ENCODE measurements around the gene TXNRD2. TPM values are rescaled to one million over a fixed set of nuclear protein-coding genes. Genes with fewer than 3 reads are reported as not detected.

TXNRD2 gene
- total RNA-seq, 1 donor from 2014 or later, result 23.0 TPM

DNA sequence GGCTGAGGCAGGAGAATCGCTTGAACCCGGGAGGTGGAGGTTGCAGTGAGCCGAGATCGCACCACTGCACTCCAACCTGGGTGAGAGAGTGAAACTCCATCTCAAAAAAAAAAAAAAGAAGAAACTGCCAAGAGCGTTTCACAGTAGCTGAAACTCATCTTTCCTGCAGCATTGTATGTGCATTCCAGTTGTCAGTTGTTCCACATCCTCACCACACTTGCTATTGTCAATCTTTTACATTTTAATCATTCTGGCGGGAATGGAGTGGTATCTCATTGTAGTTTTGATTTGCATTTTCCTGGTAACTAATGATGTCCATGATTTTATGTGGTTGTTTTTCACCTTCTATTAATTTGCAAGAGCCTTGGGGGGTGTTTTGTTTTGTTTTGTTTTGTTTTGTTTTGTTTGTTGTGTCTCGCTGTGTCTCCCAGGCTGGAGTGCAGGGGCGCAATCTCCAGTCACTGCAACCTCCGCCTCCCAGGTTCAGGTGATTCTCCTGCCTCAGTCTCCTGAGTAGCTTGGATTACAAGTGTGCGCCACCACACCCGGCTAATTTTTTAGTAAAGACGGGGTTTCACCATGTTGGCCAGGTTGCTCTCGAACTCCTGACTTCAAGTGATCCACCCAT is 78.9 kb downstream of the TXNRD2 start:
- H3K4me1 Mint-ChIP-seq (ENCODE audit: unreplicated experiment), result peaks cover 3% of the 10 kb centered on the region
- H3K27me3 Mint-ChIP-seq (ENCODE audit: unreplicated experiment), result no peaks in the 10 kb centered on the region
- DNase-seq (ENCODE audit: low spot score), result no peak
- H3K27ac Mint-ChIP-seq (ENCODE audit: unreplicated experiment), result no peak overlapping the region
- H3K4me3 Mint-ChIP-seq (ENCODE audit: unreplicated experiment), result no peak overlapping the region
- H3K9me3 Mint-ChIP-seq (ENCODE audit: unreplicated experiment), result no peaks in the 10 kb centered on the region
- TF ChIP-seq, protein P1, sequence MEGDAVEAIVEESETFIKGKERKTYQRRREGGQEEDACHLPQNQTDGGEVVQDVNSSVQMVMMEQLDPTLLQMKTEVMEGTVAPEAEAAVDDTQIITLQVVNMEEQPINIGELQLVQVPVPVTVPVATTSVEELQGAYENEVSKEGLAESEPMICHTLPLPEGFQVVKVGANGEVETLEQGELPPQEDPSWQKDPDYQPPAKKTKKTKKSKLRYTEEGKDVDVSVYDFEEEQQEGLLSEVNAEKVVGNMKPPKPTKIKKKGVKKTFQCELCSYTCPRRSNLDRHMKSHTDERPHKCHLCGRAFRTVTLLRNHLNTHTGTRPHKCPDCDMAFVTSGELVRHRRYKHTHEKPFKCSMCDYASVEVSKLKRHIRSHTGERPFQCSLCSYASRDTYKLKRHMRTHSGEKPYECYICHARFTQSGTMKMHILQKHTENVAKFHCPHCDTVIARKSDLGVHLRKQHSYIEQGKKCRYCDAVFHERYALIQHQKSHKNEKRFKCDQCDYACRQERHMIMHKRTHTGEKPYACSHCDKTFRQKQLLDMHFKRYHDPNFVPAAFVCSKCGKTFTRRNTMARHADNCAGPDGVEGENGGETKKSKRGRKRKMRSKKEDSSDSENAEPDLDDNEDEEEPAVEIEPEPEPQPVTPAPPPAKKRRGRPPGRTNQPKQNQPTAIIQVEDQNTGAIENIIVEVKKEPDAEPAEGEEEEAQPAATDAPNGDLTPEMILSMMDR (IDR thresholded peaks at IDR 0.05; ENCODE audit: unreplicated experiment), result no peak
- H3K36me3 Mint-ChIP-seq (ENCODE audit: low read depth, unreplicated experiment), result no peaks in the 10 kb centered on the region

DNA sequence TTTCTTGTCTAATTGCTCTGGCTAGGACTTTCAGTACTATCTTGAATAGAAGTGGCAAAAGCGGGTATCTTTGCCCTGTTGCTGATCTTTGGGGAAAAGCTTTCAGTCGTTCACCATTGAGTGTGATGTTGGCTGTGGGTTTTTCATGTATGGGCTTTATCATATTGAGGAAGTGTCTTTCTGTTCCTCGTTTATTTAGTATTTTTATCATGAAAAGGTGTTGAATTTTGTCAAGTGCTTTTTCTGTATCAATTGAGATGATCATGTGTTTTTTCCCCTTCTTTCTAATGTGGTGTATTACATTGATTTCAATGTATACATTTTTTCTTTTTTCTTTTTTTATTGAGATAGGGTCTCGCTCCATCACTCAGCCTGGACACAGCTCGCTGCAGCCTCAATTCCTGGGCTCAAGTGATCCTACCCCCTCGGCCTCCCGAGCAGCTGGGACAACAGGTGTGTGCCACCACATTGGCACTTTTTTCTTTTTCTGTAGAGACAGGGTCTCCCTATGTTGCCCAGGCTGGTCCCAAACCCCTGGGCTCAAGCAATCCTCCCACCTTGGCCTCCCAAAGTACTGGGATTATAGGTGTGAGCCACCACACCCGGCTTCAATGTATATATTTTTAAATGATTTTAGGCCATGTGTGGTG is 81.6 kb downstream of the TXNRD2 start:
- H3K27ac Mint-ChIP-seq (ENCODE audit: unreplicated experiment), result no peak overlapping the region
- no peaks in the 10 kb centered on the region for H3K36me3 Mint-ChIP-seq (ENCODE audit: low read depth, unreplicated experiment)
- peaks cover 5% of the 10 kb centered on the region for H3K4me1 Mint-ChIP-seq (ENCODE audit: unreplicated experiment)
- no peaks in the 10 kb centered on the region for H3K9me3 Mint-ChIP-seq (ENCODE audit: unreplicated experiment)
- H3K4me3 Mint-ChIP-seq (ENCODE audit: unreplicated experiment), result no peak overlapping the region
- TF ChIP-seq, protein P1 (IDR thresholded peaks at IDR 0.05; ENCODE audit: unreplicated experiment), result no peak
- DNase-seq (ENCODE audit: low spot score), result no peak
- H3K27me3 Mint-ChIP-seq (ENCODE audit: unreplicated experiment), result no peaks in the 10 kb centered on the region

DNA sequence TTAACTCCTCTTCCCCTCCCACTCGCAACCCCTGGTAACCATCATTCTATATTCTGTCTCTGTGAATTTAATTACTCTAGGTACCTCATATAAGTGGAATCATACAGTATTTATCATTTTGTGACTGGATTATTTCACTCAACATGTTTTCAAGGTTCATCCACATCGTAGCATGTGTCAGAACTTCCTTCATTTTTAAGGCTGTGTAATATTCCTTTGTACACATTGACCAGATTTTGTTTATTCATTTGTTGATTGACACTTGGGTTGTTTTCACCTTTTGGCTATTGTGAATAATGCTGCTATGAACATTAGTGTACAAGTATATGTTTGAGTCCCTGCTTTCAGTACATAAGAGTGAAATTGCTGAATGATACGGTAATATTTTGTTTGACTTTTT is 84.2 kb downstream of the TXNRD2 start:
- H3K9me3 Mint-ChIP-seq (ENCODE audit: unreplicated experiment), result no peaks in the 10 kb centered on the region
- peaks cover 7% of the 10 kb centered on the region for H3K36me3 Mint-ChIP-seq (ENCODE audit: low read depth, unreplicated experiment)
- H3K27me3 Mint-ChIP-seq (ENCODE audit: unreplicated experiment), result peaks cover 15% of the 10 kb centered on the region
- DNase-seq (ENCODE audit: low spot score), result no peak
- H3K27ac Mint-ChIP-seq (ENCODE audit: unreplicated experiment), result no peak overlapping the region
- TF ChIP-seq, protein P1 (IDR thresholded peaks at IDR 0.05; ENCODE audit: unreplicated experiment), result no peak
- H3K4me3 Mint-ChIP-seq (ENCODE audit: unreplicated experiment), result no peak overlapping the region
- H3K4me1 Mint-ChIP-seq (ENCODE audit: unreplicated experiment), result peaks cover 23% of the 10 kb centered on the region

DNA sequence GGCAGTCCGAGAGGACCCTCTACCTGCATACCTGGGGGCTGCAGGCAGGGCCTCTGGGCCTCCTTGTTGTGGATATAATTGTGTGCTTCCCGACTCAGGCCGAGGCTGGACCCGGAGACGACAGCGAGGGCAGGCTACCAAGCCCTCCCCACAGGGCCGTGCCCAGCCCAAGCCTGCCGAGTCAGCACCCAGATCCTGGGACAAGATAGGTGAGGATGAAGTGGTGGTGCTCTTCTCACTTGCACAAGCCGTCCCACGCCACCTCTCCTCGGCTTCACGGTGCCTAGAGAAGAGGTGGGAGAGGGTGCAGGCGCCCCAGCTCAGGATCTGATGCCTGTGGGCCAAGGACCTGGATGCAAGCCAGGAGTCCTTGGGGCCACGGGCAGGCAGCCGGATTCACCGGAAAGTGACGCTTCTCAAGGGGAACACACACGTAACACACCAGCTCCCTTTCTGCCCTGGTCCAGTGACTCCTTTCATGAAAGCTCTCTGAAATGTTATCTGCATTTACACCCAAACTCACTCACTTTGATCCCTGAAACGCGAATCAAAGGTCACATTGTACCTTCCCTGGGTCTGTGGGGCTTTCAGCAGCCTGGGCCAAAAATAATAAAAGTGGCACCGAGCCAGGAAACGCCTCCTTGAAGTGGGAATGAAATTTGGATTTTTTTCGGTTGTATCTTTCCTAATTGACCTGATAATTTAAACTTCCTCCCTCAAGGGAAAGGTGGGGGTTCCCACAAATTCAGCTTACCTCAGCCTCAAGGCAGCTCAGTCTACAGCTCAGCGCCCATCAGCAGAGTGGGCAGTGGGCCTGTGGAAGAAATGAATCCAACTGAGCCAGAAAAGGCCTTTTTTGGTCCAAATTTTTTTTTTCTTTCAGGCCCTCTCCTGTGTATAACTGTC is 85.9 kb downstream of the TXNRD2 start:
- TF ChIP-seq, protein P1 (IDR thresholded peaks at IDR 0.05; ENCODE audit: unreplicated experiment), result no peak
- DNase-seq (ENCODE audit: low spot score), result no peak
- peak overlapping the region; percentile 31 for H3K27ac Mint-ChIP-seq (ENCODE audit: unreplicated experiment)
- peaks cover 9% of the 10 kb centered on the region for H3K36me3 Mint-ChIP-seq (ENCODE audit: low read depth, unreplicated experiment)
- H3K27me3 Mint-ChIP-seq (ENCODE audit: unreplicated experiment), result peaks cover 15% of the 10 kb centered on the region
- no peaks in the 10 kb centered on the region for H3K9me3 Mint-ChIP-seq (ENCODE audit: unreplicated experiment)
- peaks cover 23% of the 10 kb centered on the region for H3K4me1 Mint-ChIP-seq (ENCODE audit: unreplicated experiment)
- H3K4me3 Mint-ChIP-seq (ENCODE audit: unreplicated experiment), result peak overlapping the region; percentile 91

Measured in endothelial cell (in vitro differentiated cells).